HG03354 (cell line): ENCODE data around the gene MEGF8.

ENCODE experiments used
- ATAC-seq: cut with Tn5 transposase; IDR thresholded peaks from one replicate; pipeline ENCODE4 v1.9.1; 2021; ENCODE audit warnings: mild to moderate bottlenecking; ENCODE audit not compliant: unreplicated experiment, poor library complexity, severe bottlenecking

MEGF8 gene

DNA sequence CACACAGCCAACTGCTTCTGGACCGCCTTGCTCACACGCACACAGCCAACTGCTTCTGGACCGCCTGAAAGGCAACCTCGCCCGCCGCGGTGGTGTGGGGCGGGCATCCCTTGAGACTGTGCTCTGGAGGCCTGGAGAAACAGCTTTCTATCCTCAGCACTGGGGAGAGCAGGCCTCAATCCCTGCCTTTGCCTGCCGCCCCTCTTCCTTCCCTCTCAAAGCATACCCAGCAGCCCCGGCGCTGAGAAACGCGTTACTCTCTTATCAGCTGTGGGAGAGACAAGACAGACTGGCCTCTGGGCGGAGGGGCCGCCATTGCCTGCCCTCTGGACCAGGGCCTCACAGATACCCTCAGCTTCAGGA lies 98.9 kb downstream of the MEGF8 start:
- no peak for ATAC-seq

- no peak for ATAC-seq
These were observed 99.3 kb downstream of the MEGF8 start for GRCh38 chr19:42424712-42425131.

DNA sequence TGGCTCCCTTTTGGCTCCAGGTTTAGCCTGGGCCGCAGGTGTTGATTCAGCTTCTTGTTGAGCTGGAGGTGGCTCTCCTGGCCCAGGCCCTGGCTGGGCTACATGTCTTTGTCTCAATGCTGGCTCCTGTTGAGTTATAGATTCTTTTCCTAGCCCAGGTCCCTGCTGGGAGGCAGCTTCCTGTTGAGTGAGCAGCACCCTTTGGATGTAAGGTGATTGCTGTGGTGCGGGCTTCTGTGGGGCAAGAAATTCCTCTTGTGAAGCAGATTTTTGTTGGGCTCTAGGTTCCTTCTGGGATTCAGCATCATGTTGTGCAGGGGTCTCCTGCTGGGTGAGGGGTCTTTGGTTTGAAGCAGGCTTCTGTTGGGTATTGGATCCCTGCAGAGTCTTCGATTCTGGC lies 101.2 kb downstream of the MEGF8 start:
- no peak for ATAC-seq

- no peak for ATAC-seq
These were observed 101.9 kb downstream of the MEGF8 start, which contains the start of gene LIPE for GRCh38 chr19:42427313-42427712. LIPE (minus strand) TSS chr19:42427388; CDS start chr19:42427149, 239 bp downstream.
